Bronchial epithelial cell (primary cell): ENCODE measurements around the gene ST8SIA5. TPM values are rescaled to one million over a fixed set of nuclear protein-coding genes. Genes with fewer than 3 reads are reported as not detected.

Source experiments
- DNase-seq: peaks from one replicate; pipeline ENCODE4 v3.0.0-alpha.2; 2010; ENCODE audit warnings: low read depth
- FAIRE-seq: peaks from 2 replicates; lab custom pipeline; 2011; peaks lifted over from hg19 to GRCh38; lab: Jason Lieb, UNC
- H3K27me3 ChIP-seq: 2 replicates; pipeline ENCODE4 v1.5.1; 2011; ENCODE audit warnings: low read length; ENCODE audit not compliant: control insufficient read depth, insufficient read depth
- H3K36me3 ChIP-seq: 2 replicates; pipeline ENCODE4 v1.5.1; 2011; ENCODE audit warnings: low read length; ENCODE audit not compliant: control insufficient read depth, insufficient read depth
- H3K4me3 ChIP-seq: 2 replicates; pipeline ENCODE4 v1.5.1; 2011; ENCODE audit warnings: mild to moderate bottlenecking, low read depth, low read length, control low read depth
- total RNA-seq: library from RNA; depleted of rRNA; stranded (reverse); fragments of >200 nt; gene quantifications from 2 replicates; pipeline ENCODE4 v1.2.1, GENCODE V29; 2014
- TF ChIP-seq, protein P1 (sequence below): IDR thresholded peaks from 2 replicates; pipeline ENCODE4 v1.5.1; 2011; ENCODE audit warnings: mild to moderate bottlenecking, moderate library complexity, low read length, control low read depth, inconsistent platforms; ENCODE audit not compliant: insufficient read depth, severe bottlenecking

The ST8SIA5 gene
- total RNA-seq, 1 donor from 2014 or later = not detected

DNA sequence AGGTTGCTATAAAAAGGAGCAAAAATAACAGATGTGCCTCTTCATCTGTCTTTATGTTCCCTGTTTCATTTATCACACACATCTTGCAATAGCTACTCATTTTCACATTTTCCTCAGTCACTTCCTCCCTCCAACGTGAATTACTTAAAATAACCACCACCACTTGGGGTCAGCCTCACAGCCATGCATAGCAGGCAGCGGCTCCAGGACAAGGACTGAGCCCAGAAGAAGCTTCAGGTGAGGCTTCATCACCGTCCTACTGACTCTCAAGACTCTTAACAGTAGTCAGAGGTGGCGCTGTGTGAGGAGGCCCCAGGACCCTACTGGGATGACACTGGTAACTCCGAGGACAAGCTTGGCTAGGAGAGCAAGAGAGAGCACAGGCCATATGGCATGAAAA, 15.5 kb upstream of the ST8SIA5 start:
- no peak overlapping the region for H3K4me3 ChIP-seq
- H3K36me3 ChIP-seq = no peaks in the 10 kb centered on the region
- DNase-seq = no peak
- H3K27me3 ChIP-seq = no peaks in the 10 kb centered on the region
- TF ChIP-seq, protein P1, sequence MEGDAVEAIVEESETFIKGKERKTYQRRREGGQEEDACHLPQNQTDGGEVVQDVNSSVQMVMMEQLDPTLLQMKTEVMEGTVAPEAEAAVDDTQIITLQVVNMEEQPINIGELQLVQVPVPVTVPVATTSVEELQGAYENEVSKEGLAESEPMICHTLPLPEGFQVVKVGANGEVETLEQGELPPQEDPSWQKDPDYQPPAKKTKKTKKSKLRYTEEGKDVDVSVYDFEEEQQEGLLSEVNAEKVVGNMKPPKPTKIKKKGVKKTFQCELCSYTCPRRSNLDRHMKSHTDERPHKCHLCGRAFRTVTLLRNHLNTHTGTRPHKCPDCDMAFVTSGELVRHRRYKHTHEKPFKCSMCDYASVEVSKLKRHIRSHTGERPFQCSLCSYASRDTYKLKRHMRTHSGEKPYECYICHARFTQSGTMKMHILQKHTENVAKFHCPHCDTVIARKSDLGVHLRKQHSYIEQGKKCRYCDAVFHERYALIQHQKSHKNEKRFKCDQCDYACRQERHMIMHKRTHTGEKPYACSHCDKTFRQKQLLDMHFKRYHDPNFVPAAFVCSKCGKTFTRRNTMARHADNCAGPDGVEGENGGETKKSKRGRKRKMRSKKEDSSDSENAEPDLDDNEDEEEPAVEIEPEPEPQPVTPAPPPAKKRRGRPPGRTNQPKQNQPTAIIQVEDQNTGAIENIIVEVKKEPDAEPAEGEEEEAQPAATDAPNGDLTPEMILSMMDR = no peak
- FAIRE-seq = no peak

DNA sequence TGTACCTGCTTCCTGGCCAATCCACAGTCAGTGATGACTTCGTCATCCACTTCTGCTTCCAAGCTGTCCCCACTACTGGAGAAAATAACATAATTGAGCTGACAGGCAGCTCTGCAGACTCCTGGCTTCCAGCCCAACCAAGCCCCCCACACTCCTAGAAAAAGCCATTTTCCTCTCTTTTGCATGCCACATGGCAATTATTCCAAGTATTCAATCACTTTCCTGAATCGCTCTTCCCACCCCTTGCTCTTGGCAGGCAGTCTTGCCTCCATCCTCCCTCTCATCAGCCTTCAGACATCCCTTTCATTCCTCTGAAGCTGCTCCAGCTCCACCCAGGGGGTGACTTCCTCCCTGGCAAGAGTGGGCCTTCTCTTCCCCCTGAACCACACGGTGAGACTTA, 14.3 kb upstream of the ST8SIA5 start:
- Histone ChIP-seq H3K4me3 (no peak overlapping the region), H3K27me3 (no peaks in the 10 kb centered on the region), H3K36me3 (no peaks in the 10 kb centered on the region)
- DNase-seq (no peak), FAIRE-seq (no peak)
- TF ChIP-seq, protein P1 = no peak

DNA sequence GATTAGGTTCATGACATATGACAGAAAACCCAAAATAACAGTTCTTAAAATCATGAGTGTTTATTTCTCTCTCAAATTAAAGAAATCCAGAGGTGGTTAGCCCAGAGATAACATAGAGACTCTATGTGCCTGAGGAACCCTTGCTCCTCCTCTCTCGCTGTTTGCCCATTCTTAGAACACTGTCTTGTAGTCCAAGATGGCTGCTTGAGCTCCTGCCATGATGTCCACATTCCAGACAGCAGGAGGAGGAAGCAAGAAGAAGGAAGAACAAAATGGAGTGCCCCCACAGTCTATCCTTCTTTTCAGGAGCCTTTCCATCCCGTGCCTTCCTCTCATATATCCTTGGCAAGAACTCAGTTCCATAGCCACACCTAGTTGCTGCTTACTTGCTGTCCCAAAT, 13.9 kb upstream of the ST8SIA5 start:
- FAIRE-seq = peak; percentile 23
- H3K27me3 ChIP-seq = no peaks in the 10 kb centered on the region
- no peak overlapping the region for H3K4me3 ChIP-seq
- TF ChIP-seq, protein P1 = no peak
- no peaks in the 10 kb centered on the region for H3K36me3 ChIP-seq
- DNase-seq = no peak

DNA sequence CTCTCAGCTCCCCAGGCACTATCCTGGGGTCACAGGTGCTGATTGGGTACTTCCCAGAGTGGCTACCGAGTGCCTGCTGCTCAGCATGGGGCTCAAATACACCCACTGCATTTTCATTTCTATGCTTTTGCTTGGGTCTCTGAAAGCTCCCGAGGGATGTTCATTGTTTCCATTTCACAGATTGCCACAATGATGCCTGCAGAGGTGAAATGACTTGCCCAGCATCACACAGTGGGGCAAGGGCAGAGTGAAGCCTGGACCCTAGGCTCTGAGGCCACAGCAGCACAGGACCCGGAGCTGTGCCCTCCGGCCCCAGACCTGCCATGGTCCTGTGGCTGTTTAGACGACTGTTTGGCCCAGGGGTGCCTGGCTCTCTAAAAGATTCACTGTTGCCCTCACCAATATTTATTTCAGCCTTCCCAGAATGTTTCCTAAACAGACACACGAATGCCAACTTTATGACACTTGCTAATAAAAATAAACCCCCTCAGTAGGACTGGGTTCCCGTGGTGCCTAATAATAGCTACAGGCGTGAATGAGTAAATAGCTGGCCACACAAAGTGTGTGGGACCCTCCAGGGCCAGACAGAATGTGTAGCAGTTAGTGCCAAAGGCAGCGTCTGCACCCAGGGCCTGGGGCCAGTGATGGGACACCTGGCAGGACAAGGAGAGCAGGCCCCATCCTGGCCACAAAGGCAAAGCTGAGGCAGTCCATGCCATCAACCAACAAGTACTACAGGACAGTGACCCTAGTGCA, 11.5 kb upstream of the ST8SIA5 start:
- Histone ChIP-seq H3K36me3 (no peaks in the 10 kb centered on the region), H3K4me3 (no peak overlapping the region), H3K27me3 (no peaks in the 10 kb centered on the region)
- DNase-seq (no peak), FAIRE-seq (no peak)
- TF ChIP-seq, protein P1 = no peak

DNA sequence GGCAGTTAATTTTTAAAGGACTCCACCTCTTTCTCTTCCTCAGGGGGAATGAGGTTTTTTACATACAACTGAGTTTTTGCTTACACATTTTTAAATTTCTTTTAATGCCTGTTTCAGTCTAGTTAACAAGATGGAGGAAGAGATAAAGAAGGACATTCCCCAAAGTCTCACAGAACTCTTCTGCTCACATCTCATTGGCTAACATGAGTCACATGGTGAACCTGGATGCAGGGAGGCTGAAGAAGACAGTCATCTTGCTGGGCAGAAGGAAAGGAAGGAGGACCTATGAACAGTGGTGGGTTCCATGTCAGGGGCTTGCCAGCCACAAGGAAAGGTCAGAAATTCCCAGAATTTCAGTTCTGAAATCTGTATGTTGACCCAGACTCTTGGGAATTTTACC, 10.4 kb upstream of the ST8SIA5 start:
- FAIRE-seq (no peak), DNase-seq (no peak)
- no peaks in the 10 kb centered on the region for H3K36me3 ChIP-seq
- H3K4me3 ChIP-seq = no peak overlapping the region
- TF ChIP-seq, protein P1 = no peak
- no peaks in the 10 kb centered on the region for H3K27me3 ChIP-seq

DNA sequence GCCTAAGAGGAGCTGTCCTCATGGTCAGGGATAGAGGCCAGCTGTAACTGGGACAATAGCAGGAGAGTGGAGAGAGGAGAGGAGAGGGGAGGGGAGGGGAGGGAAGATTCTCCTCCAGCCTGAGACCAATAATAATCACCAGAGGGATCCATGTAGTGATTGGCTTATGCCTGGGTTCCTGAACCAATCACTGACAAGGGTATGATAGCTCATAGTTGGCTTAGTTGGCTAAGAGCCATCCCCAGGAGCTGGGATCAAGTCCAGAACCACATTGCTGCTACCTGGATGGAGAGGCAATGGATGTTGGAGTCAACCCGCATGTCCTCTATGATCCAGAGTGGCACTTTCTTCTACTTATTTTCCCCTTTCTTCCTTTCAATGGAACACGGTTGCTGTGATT, 7.7 kb upstream of the ST8SIA5 start:
- FAIRE-seq (no peak), DNase-seq (no peak)
- no peaks in the 10 kb centered on the region for H3K36me3 ChIP-seq
- H3K4me3 ChIP-seq = no peak overlapping the region
- peaks cover 3% of the 10 kb centered on the region for H3K27me3 ChIP-seq
- TF ChIP-seq, protein P1 = no peak
